ENCODE data around the gene KIAA1755. TPM values are rescaled to one million over a fixed set of nuclear protein-coding genes. Genes with fewer than 3 reads are reported as not detected.

The KIAA1755 gene
- total RNA-seq, 1 donor from 2014 or later: 17.8 TPM

- no peaks in the 10 kb centered on the region for H3K27me3 Mint-ChIP-seq (ENCODE audit: low read depth)
- H3K36me3 Mint-ChIP-seq (ENCODE audit: low read depth): peaks cover 2% of the 10 kb centered on the region
- H3K4me3 Mint-ChIP-seq (ENCODE audit: unreplicated experiment): no peak overlapping the region
- H3K9me3 Mint-ChIP-seq (ENCODE audit: low read depth): no peaks in the 10 kb centered on the region
- H3K27ac Mint-ChIP-seq (ENCODE audit: unreplicated experiment): no peak overlapping the region
- TF ChIP-seq, protein P1, sequence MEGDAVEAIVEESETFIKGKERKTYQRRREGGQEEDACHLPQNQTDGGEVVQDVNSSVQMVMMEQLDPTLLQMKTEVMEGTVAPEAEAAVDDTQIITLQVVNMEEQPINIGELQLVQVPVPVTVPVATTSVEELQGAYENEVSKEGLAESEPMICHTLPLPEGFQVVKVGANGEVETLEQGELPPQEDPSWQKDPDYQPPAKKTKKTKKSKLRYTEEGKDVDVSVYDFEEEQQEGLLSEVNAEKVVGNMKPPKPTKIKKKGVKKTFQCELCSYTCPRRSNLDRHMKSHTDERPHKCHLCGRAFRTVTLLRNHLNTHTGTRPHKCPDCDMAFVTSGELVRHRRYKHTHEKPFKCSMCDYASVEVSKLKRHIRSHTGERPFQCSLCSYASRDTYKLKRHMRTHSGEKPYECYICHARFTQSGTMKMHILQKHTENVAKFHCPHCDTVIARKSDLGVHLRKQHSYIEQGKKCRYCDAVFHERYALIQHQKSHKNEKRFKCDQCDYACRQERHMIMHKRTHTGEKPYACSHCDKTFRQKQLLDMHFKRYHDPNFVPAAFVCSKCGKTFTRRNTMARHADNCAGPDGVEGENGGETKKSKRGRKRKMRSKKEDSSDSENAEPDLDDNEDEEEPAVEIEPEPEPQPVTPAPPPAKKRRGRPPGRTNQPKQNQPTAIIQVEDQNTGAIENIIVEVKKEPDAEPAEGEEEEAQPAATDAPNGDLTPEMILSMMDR (IDR thresholded peaks at IDR 0.05): no peak
- no peak for DNase-seq (ENCODE audit: low spot score)
- peaks cover 38% of the 10 kb centered on the region for H3K4me1 Mint-ChIP-seq (ENCODE audit: low read depth)
Observed at GRCh38 chr20:38295811-38296210, 35.3 kb upstream of the KIAA1755 start.

DNA sequence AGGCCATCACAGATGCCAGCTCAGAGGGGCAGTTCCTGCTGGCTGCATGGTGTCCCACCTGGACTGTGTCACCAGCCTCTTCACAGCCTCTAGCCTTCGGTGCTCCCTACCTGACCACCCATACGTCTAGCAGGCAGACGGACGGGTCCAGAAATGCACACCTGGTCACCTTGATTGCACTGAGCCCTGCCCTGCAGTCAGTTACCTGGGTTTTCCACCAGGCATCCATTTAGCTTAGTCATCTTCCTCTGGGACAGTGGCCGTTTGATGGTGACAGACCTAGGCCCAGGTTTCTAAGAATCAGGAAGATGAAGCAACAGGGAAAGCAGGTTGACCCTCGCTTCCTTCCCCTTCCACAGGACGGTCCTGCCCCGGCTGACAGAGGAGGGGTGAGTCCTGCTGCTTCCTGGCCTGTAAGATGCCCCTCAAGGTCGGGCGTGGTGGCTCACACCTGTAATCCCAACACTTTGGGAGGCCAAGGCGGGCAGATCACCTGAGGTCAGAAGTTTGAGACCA is 33.6 kb upstream of the KIAA1755 start:
- Mint-ChIP-seq H3K27ac (ENCODE audit: unreplicated experiment) (no peak overlapping the region), H3K4me1 (ENCODE audit: low read depth) (peaks cover 43% of the 10 kb centered on the region), H3K27me3 (ENCODE audit: low read depth) (no peaks in the 10 kb centered on the region), H3K36me3 (ENCODE audit: low read depth) (peaks cover 2% of the 10 kb centered on the region), H3K9me3 (ENCODE audit: low read depth) (no peaks in the 10 kb centered on the region), H3K4me3 (ENCODE audit: unreplicated experiment) (no peak overlapping the region)
- TF ChIP-seq, protein P1 (IDR thresholded peaks at IDR 0.05): no peak
- DNase-seq (ENCODE audit: low spot score): no peak

GRCh38 chr20:38293491-38294065 is 33.0 kb upstream of the KIAA1755 start:
- Mint-ChIP-seq H3K27ac (ENCODE audit: unreplicated experiment) (no peak overlapping the region), H3K4me1 (ENCODE audit: low read depth) (peaks cover 39% of the 10 kb centered on the region), H3K27me3 (ENCODE audit: low read depth) (no peaks in the 10 kb centered on the region), H3K4me3 (ENCODE audit: unreplicated experiment) (no peak overlapping the region), H3K9me3 (ENCODE audit: low read depth) (no peaks in the 10 kb centered on the region), H3K36me3 (ENCODE audit: low read depth) (peaks cover 2% of the 10 kb centered on the region)
- TF ChIP-seq, protein P1 (IDR thresholded peaks at IDR 0.05): no peak
- no peak for DNase-seq (ENCODE audit: low spot score)

GRCh38 chr20:38291966-38292365 is 31.4 kb upstream of the KIAA1755 start:
- Mint-ChIP-seq H3K27me3 (ENCODE audit: low read depth) (no peaks in the 10 kb centered on the region), H3K27ac (ENCODE audit: unreplicated experiment) (peak overlapping the region; percentile 50), H3K9me3 (ENCODE audit: low read depth) (no peaks in the 10 kb centered on the region), H3K4me1 (ENCODE audit: low read depth) (peaks cover 51% of the 10 kb centered on the region), H3K36me3 (ENCODE audit: low read depth) (peaks cover 2% of the 10 kb centered on the region), H3K4me3 (ENCODE audit: unreplicated experiment) (no peak overlapping the region)
- TF ChIP-seq, protein P1 (IDR thresholded peaks at IDR 0.05): no peak
- DNase-seq (ENCODE audit: low spot score): no peak

DNA sequence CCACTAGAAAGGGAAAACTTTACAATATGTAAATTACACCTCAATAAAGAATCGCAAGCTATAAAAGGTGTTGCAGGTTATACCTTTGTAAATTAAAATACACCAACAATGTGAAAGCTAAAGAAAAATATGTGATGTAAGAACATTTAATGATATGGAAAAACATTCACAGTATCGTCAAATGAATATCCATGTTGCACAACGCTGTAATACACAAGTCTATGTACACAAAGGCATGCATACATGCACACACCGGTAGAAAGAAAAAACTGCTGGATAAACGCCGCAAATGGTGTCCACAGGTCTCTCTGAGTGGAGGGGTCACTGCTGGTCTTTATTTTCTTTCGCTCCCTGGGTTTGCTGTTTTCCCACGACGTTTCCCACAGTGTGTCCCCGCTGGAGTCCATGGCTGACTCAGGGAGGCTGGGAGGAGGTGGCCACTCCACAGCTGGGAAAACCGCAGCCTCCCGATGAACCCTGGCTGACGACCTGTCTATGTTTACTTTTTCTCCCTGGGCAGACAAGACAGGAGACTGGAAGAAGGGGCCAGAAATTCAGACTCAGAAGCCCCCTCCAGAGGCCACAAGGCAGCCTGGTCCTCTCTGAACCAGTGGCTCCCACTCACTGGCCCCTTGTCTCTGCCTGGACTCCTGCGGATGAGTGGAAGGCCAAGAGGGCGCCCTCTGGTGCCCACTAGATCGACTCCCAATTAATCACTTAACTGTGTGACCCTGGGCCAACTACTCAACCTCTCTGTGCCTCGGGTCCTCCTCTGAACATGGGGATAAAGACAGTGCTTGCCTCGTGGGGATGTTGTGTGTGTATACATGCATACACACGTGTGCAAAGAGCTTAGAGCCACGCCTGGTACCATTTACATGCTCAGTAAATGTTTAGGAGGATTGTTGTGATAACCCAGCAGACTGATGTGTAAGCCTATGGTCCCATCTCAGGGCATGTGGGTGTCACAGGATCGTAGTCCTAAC is 30.6 kb upstream of the KIAA1755 start:
- TF ChIP-seq, protein P1 (IDR thresholded peaks at IDR 0.05): peak; percentile 86
- Mint-ChIP-seq H3K4me1 (ENCODE audit: low read depth) (peaks cover 55% of the 10 kb centered on the region), H3K36me3 (ENCODE audit: low read depth) (peaks cover 2% of the 10 kb centered on the region)

More for the DNA sequence above, 30.6 kb upstream of the KIAA1755 start:
- H3K9me3 Mint-ChIP-seq (ENCODE audit: low read depth): no peaks in the 10 kb centered on the region
- H3K27me3 Mint-ChIP-seq (ENCODE audit: low read depth): no peaks in the 10 kb centered on the region
- peak overlapping the region; percentile 89 for H3K27ac Mint-ChIP-seq (ENCODE audit: unreplicated experiment)
- peak; percentile 95 for DNase-seq (ENCODE audit: low spot score)
- H3K4me3 Mint-ChIP-seq (ENCODE audit: unreplicated experiment): peak overlapping the region; percentile 50

All from chondrocyte (in vitro differentiated cells).